ENCODE results near the gene MACROD2.

DNA sequence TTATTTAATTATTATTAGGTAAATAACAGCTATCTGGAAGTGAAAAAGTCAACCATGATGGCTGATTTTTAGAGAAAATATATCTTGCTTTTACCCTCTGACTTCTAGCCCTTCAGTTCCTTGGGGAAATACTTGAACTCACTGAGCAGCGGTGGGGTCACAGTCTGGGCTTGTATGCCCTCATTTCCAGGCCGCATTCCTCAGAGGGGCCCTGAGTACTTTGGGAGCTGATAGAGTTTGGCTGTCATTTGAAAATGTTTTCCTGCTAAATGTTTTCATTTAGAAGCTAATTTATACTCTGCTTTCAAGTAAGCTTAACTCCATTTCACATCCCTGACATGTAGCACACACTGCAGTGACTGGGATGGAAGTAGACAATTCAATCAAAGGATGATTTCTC, 1549.4 kb downstream of the MACROD2 start:
- TF ChIP-seq, protein P1, sequence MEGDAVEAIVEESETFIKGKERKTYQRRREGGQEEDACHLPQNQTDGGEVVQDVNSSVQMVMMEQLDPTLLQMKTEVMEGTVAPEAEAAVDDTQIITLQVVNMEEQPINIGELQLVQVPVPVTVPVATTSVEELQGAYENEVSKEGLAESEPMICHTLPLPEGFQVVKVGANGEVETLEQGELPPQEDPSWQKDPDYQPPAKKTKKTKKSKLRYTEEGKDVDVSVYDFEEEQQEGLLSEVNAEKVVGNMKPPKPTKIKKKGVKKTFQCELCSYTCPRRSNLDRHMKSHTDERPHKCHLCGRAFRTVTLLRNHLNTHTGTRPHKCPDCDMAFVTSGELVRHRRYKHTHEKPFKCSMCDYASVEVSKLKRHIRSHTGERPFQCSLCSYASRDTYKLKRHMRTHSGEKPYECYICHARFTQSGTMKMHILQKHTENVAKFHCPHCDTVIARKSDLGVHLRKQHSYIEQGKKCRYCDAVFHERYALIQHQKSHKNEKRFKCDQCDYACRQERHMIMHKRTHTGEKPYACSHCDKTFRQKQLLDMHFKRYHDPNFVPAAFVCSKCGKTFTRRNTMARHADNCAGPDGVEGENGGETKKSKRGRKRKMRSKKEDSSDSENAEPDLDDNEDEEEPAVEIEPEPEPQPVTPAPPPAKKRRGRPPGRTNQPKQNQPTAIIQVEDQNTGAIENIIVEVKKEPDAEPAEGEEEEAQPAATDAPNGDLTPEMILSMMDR (IDR thresholded peaks at IDR 0.05), result no peak
- no peak for TF ChIP-seq POLR2AphosphoS5 (IDR thresholded peaks at IDR 0.05)
